Stimulated activated CD8-positive, alpha-beta memory T cell treated with anti-CD3 and anti-CD28 coated beads, Interleukin-15, amount 100 ng/mL, for 48 hours (primary cell): ENCODE results near the gene SLC4A9.

Experiments used
- DNase-seq, 2 donors: peaks; one replicate each; pipeline ENCODE4 v3.0.0-alpha.2; 2020; ENCODE audit warnings: low read depth in 2 of 2

The SLC4A9 gene

GRCh38 chr5:140360101-140360500 is at the start of gene SLC4A9:
Gene SLC4A9 (plus strand): TSS chr5:140360194. CDS start chr5:140360237, 43 bp downstream.
- no peak for DNase-seq

DNA sequence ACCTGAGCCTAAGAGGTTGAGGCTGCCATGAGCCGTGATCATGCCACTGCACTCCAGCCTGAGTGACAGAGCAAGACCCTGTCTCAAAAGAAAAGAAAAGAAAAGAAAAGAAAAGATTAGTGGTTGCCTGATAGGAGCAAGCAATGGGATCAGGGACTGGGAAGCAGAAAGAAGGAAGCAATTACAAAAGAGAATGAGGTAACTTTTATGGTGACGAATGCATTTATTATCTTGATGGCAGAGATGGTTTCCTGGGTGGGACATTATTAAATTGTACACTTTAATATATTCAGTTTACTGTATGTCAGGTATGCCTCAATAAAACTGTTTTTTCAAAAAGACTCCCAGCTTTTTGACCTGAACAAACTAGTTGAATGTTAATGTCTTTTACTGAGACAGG is 49.6 kb upstream of the SLC4A9 start:
- no peak for DNase-seq

DNA sequence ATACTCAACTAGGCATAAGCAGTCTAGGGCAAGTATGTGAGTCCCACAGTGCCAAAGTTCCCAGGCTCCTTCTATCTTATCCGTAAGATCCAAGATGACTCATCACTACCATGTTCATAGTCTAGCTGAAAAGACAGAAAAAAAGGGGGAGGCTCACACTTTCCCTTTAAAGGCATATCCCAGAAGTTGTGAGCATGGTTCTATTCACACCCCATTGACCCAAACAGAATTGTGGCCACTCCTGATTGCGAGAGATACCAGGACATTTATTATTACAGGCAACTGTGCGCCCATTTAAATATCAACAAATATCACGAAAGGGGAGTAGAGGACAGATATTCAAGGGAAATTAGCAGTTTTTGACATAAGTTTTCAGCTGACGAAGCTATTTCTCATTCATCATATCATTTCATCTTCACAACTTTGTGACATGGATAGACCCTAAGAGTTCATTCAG is 49.0 kb upstream of the SLC4A9 start:
- no peak for DNase-seq

DNA sequence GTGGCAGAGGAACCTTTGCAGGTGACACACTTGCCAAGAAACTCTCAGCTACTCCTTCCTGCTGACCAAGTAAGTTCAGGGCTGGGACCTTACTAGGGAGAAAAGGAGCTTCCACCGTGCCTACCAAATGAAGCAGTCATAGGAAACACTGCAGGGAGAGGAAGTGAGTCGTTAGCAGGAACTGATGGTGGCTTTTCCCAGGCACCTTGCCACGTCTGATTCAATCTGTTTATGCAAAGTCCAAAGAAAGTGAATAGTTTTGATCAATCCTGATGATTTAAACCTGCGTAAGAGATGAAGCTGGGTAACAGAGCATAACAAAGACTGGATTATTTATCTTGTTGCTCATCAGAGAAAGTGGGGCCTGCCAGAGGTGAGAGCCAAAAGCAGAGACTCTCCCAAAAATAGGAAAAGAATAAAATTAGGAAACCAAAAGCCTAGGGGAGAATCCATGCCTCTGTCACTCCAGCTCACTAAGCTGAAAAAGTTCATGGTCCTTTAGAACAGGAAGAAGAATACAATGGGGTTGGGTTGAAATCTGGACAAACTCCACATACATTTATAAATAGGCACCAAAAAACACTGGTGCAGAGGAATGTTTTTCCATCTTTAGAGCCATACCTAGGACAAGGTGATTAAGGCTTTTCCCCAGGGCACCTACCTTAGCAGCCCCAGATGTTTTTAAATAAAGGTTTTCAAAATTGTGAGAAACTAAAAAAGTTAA is 47.8 kb upstream of the SLC4A9 start:
- no peak for DNase-seq

- no peak for DNase-seq
Measured at GRCh38 chr5:140312791-140313189, 47.2 kb upstream of the SLC4A9 start.

DNA sequence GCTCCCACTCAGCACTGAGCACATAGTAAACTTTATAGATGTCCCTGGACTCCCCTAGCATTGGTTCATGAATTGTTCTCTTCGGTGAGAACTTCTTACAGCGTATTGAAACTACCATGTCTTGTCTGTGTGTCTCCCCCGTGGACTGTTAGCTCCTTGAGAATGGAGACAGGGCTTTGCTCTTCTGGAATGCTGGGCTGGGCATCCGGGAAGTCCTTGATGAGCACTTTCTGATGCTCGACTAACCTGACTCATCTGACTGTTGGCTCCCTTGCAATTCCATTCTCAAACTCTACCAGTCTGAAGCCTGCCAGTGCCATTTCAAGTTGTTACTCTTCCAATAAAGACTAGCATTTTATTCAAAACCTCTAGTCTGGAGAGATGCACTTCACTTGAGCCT is 42.1 kb upstream of the SLC4A9 start:
- no peak for DNase-seq

DNA sequence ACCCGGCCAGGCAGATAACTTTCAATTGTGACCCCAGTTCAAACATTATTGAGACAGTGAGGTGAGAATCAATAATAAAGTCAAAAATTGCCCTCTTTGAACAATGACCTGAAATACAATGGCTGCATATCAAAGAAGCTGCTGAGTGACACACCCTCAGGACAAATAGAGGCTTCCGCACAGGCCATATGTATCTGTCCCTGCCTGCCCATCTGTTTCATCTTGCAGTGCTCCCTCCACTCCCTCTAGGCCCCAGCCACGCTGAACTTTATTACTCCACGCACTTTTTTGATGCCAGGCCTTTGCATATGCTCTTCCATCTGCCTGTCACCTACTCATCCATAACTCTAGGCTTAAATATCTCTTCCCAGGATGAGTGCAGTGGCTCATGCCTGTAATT is 41.2 kb upstream of the SLC4A9 start:
- DNase-seq, result no peak

DNA sequence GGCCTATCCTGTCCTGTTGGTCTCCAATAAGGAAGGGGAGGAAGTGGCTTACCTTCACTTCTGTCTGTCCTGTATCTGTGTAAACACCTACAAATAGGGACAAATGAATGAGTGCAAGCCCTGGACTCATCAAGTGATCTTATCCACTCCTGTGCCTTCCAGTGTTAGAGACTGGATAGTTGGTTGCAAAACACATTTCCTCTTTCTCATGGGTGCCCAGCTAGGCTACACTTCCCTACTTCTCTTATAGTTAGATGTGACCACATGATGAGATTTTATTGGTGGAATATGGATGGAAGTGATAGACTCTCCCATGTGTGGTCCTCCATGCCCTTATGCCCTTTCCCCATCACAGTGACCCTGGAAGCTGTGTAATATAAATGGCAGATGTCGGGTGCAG is 40.2 kb upstream of the SLC4A9 start:
- no peak for DNase-seq

- DNase-seq, result no peak
Measured at GRCh38 chr5:140321796-140322195, 38.2 kb upstream of the SLC4A9 start.

GRCh38 chr5:140322751-140323731 is 37.0 kb upstream of the SLC4A9 start:
- no peak for DNase-seq

DNA sequence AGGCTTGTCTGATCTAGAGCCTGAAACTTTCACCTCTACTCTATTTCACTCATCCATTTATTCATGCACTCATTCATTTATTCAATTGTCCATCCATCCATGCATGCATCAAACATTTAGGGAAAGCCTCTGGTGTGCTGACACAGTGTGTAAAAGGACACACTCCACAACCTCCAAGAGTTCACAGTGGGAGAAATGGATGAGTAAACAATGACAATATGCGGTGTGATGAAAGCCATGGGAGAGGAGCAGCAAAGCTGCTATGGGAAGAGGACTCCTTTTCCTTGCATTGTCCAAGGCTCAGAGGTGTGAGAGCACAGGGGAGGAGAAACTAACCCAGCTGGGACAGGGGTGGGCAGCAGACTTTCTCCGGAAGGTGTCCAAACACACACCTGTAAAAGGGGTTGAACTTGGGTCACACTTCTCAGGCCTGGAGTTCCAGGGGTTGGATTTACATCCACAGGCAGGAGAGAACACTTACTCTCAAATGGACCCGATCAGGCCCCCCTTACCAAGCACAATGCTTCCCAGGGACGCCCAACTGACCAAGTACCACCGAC is 35.9 kb upstream of the SLC4A9 start:
- DNase-seq, result no peak

DNA sequence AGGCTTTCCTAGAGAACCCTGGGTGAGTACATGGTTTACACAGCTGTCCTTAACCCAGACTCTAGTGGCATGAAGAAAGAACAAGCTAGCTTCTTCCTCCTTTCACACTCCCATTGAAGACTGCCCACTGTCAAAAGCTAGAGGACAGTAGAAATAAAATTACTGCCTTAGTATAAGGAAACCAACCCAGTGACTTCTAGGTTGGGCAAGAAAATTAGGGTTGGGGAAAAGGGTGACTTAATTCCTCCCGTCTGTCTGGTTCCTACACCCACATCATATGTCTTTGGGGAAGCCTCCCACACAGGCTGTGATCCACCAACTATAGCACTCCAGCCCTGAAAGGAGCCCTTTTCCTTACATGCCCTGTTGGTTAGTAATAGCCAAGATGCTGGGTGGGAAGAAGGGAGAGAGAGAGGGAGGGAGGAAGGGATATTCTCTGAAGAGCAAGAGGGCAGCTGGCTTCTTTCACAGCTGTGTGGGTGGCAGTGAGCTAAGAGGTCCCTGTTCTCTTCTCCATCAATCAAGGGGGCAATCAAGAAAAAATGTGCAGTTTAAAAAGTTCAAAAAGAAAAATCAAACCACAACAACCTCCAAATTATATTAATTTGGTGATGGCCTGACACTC is 35.3 kb upstream of the SLC4A9 start:
- DNase-seq, result no peak

DNA sequence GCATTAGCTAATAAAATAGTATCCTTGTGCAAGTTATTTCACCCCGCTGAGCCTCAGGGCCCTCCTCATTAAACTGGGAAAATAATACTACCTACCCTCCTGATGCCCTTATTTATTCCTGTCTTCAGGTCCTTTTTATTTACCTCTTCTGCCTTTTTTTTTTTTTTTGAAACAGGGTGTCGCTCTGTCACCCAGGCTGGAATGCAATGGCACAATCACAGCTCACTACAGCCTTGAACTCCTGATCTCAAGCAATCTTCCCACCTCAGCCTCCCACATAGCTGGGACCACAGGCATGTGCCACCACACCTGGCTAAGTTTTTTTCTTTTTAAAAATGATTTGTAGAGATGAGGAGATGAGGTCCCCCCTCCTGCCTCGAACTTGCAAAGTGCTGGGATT is 34.5 kb upstream of the SLC4A9 start:
- no peak for DNase-seq

- no peak for DNase-seq
Measured at GRCh38 chr5:140327589-140327988, 32.4 kb upstream of the SLC4A9 start.

- DNase-seq, result no peak
Measured at GRCh38 chr5:140328036-140328764, 31.8 kb upstream of the SLC4A9 start.

DNA sequence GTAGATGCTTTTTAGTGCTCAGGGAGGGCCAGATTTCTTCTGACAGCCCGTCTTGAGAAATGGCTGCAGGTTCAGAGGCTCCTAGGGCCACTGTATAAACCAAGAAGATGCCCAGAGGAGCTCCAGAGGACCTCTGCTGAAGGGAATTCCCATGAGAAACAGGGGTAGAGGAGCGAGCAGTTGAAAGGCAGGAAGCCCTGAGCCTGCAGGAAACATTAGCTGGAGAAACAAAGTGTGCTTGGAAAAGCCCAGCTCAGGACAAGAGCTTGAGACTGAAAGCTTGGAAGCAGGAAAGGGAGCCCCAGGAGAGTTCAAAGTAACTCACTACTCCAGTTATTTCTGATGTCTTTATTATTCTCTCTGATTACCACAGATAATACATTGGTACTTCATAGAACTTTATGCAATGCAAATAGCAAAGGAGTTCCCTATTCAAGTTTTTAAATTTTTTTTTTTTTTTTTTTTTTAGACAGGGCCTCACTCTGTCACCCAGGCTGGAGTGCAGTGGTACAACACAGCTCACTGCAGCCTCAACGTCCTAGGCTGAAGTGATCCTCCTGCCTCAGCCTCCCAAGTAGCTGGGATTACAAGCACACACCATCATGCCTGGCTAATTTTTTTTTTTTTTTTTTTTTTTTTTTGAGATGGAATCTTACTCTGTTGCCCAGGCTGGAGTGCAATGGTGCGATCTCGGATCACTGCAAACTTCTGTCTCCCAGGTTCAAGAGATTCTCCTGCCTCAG is 30.1 kb upstream of the SLC4A9 start:
- no peak for DNase-seq

- no peak for DNase-seq
Measured at GRCh38 chr5:140331638-140332037, 28.4 kb upstream of the SLC4A9 start.

DNA sequence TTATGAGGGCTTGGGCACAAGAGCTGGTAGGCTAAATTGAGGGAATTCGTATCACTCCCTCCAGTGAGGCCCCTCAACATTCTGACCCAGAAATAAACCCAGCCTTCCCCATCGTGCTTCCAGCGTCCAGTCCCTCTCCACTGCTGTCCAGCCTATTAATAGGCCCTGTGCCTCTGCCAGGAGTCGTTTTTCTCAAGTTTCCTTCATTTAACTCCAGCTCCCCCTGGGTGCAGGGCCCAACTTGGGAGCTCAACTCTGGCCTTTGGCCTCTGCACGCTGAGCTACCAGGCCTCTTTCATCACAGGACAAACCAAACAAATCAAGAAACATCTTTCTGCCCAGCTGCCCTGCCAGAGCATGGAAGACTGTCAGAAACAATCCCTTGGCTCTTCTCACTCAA is 23.6 kb upstream of the SLC4A9 start:
- DNase-seq, result no peak

- no peak for DNase-seq
Measured at GRCh38 chr5:140337880-140338279, 22.1 kb upstream of the SLC4A9 start.

DNA sequence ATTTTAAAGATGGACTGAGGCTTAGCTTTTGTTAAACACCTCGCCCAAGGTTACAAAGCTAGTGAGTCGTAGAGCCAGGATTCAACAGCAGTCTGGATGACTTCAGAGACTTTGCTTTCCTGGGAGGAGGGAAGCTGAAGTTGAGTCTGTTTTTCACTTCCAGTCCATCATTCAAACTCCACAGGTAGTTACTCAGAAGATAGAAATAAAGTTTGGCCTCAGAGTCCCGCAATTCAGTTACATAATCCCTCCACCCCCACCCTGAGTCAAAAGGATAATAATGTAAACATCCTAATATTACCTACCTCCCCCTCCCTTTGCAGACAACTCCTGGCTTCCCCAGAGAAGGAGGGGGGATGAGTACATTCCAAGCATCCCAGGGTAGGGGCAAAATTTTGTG is 21.7 kb upstream of the SLC4A9 start:
- no peak for DNase-seq

GRCh38 chr5:140338908-140339307 is 21.1 kb upstream of the SLC4A9 start:
- no peak for DNase-seq
